GM18508 (cell line): ENCODE data around the gene BRD1.

ENCODE experiments used
- ATAC-seq: cut with Tn5 transposase; IDR thresholded peaks from one replicate; pipeline ENCODE4 v1.9.1; 2021; ENCODE audit warnings: moderate number of reproducible peaks; ENCODE audit not compliant: insufficient read depth, unreplicated experiment

Gene BRD1

DNA sequence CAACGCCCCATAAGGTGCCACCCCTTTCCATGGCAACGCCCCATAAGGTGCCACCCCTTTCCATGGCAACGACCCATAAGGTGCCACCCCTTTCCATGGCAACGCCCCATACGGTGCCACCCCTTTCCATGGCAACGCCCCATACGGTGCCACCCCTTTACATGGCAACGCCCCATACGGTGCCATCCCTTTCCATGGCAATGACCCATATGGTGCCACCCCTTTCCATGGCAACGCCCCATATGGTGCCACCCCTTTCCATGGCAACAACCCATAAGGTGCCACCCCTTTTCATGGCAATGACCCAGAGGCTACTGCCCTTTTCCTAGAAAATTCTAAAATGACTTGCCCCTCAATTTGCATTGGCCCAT lies 72.1 kb downstream of the BRD1 start:
- no peak for ATAC-seq

GRCh38 chr22:49754696-49755630 lies 72.7 kb downstream of the BRD1 start:
- no peak for ATAC-seq

DNA sequence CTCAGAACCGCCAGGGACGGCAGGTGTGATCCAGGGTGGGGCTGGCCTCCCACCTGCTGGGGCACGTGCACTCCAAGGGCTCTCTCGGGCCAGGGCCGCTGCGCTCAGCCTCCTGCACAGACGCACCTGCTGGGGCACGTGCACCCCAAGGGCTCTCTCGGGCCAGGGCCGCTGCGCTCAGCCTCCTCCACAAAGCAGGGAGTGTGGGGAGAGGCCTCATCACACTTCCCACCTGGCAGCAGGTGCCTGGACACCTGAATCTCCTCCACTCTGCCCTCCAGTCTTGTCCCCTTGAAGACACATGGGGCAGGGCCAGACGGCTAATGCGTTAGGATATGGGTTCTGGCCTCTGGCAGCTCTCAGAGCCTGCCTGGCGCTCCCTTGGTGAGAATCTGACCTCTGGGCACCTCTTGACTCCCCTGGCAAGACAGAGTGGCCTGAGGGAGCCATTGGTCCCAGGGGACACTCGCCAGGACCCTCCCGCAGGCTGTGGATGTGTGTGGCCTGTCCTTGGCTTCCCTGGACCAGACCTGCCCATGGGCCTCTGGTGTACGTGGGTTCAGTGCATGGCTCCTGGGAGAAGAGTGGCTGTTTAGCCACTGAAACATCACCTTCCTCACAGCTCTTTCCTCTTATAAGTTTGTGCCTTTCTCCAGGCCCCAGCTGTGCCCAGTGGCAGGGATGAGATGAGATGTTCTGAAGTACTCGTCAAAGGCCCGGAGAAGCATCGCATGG lies 73.5 kb downstream of the BRD1 start:
- ATAC-seq, result no peak

GRCh38 chr22:49753276-49753890 lies 74.3 kb downstream of the BRD1 start:
- no peak for ATAC-seq

DNA sequence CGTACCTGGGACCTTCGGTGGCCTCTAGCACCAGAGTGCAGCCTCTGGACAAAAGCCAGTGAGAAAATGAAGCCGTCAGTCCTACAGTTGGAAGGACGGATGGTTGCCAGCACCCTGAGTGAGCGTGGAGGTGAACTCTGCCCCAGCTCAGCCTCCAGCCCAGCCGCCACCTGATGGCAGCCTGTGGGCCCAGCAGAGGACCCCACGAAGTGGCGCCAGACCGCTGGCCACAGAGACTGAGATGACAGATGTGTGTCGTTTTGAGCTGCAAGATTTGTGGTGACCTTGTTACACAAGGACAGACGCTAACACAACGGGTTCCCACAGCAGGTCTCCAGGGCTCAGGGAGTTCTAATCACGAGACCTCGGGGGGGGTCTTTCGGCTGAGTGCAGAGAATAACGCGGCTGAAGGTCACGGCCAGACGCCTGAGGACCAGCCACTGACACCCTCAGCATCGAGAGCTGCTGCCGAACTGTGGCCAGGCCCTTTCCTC lies 75.0 kb downstream of the BRD1 start:
- ATAC-seq, result no peak

DNA sequence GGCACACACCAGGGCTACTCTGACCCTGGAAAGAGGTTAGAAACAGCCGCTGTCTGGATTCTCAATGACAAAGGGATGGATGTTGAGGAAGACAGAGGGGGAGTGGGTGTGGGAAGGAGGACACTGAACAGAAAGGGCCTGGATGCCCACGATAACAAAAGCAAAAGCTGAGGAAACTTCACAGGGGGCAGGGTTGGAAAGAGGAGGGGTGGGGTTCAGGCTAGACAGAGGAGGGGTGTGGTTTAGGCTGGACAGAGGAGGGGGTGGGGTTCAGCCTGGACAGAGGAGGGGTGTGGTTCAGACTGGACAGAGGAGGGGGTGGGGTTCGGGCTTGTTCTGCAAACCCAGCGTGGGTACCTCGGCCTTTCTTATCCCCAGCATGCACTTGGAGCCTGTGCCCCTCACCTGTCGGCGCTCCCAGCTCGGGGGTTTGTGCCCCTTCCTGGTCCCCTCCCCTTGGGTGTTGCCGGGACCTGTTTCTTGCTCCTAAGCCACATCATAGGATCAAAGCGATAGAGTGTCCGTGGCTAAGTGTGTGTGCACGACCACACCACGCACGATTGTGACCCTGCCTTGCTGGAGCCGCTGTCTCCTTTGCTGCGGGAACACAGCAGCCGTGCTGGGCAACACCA lies 75.6 kb downstream of the BRD1 start:
- ATAC-seq, result no peak

DNA sequence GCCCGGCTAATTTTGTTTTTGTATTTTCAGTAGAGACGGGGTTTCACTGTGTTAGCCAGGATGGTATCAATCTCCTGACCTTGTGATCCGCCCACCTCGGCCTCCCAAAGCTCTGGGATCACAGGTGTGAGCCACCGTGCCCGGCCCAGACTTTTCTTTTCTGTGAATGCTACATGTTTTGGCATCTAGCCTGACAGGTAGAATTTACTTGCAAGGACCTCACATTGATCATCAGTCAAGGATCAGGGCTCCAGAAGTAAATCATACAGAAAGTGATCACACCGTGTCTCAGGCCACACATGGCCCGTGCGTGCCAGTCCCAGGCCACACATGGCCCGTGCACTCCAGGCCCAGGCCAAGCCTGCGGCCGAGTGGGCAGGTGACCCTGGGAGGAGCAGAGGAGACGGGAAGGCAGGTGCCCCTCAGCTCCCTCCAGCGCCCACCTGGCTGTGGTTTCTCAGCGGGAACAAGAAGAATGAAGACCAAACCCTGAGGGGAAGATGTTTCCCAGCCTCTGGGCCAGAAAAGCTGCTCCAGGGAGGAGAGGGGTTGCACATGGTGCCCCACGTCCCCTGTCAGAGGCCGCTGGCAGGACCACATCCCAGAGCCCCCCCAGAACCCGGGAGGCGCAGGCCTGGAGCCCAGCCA lies 76.2 kb downstream of the BRD1 start:
- ATAC-seq, result no peak

DNA sequence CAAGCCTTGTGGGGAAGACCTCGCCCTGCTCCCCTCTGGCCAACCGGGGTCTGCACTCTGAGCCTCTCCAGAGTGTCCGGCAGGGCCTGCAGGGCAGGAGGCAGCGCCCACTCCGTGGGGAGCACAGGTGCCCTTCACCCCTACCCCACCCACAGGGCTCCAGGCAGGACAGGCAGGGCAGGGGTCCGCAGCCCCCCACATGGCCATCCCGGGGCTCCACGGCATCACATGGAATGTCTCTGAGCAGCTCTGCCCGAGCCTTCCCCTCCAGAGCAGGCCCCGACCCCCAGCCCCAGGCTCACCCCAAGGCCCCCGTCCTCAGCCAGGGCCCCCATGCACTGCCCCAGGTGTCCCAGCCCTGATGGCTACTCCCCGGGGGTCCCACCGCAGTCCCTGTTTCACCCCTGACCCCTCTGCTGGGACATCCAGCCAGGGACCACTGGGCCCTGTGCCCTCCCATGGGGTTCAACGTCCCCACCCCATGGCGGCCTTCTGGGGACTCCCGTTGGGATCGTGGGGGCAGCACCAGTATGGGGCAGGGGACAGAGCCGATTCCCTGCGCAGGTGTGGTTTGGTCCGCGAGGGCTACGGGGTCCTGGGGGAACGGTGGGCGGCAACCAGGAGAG lies 77.7 kb downstream of the BRD1 start:
- no peak for ATAC-seq

DNA sequence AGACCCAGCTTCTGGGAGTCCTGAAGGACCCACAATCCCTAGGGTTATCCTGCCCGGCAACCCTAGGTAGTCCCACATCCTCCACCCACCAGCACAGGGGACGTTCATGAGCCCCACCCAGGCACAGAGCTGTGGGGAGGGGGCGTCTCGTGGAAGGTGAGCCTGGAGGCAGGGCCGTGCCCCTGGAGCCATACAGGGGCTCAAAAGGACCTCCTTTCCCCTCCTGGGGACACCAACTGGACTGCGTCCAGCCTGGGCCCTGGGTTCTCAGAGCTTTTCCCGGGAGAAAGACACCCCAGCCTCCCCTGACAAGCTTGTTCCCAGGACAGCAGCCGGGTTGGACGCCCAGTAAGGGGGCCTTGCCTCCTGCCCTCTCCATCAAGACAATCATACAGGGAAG lies 78.4 kb downstream of the BRD1 start:
- no peak for ATAC-seq

DNA sequence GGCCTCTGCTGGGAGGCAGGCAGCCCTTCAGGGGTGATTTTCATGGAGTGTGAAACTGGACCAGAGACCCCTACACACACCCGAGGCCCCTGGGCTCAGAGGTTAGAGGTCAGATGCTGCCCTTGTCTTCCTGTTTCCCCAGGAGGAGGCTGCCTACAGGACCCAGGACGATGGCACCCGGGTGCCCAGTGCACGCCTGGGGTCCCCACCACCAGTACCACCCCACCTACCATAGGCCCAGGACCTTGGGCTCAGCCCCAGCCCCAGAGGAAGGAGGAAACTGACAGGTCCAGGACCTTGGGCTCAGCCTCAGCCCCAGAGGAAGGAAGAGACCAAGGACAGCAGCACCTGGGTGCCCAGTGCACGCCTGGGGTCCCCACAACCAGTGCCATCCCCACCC lies 79.2 kb downstream of the BRD1 start:
- ATAC-seq, result no peak

GRCh38 chr22:49747716-49748115 lies 80.0 kb downstream of the BRD1 start:
- ATAC-seq, result no peak

GRCh38 chr22:49747130-49747529 lies 80.5 kb downstream of the BRD1 start:
- no peak for ATAC-seq

GRCh38 chr22:49746065-49746464 lies 81.6 kb downstream of the BRD1 start:
- no peak for ATAC-seq

DNA sequence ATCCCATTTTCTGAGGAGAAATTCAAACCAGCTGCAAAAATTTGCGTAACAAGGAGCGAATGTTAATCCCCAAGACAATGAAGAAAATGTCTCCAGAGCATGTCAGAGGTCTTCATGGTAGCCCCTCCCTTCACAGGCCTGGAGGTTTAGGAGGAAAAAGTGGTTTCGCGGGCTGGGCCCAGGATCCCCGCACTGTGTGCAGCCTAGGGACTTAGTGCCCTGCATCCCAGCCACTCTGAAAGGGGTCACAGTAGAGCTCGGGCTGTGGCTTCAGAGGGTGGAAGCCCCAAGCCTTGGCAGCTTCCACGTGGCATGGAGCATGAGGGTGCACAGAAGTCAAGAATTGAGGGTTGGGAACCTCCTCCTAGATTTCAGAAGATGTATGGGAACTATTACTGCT lies 87.4 kb downstream of the BRD1 start:
- ATAC-seq, result no peak

DNA sequence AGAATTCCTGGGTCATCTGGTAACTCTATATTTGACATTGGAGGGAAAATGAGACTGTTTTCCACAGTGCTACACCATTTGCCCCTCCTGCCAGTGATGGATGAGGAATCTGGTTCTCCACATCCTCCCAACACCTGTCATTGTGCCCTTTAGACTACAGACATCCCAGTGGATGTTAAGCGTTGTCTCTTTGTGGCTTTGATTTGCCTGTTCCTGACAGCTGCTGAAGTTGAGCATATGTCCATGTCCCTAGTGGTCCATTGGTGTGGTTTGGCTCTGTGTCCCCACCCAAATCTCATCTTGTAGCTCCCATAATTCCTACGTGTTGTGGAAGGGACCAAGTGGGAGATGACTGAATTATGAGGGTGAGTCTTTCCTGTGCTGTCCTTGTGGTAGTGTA lies 88.5 kb downstream of the BRD1 start:
- no peak for ATAC-seq

- no peak for ATAC-seq
Measured at GRCh38 chr22:49738566-49738965, 89.1 kb downstream of the BRD1 start.

DNA sequence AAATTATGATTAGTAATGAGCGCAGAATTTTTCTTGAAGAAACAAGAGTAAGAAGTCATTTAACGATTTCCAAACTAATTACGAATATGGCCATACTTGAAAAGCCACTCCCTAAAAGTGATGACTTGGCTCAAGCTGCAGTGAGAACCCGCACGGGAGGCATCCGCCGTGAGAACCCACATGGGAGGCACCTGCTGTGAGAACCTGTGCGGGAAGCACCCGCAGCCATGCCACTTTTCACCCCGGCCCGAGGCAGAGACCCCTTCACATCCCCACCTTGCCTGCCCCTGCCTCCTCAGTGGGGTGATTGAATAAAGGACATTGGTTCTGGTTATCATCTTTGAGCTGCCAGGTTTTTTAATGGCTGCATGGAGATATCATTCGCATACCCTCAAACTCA lies 89.7 kb downstream of the BRD1 start:
- ATAC-seq, result no peak

- ATAC-seq, result no peak
Measured at GRCh38 chr22:49737101-49737551, 90.5 kb downstream of the BRD1 start.

DNA sequence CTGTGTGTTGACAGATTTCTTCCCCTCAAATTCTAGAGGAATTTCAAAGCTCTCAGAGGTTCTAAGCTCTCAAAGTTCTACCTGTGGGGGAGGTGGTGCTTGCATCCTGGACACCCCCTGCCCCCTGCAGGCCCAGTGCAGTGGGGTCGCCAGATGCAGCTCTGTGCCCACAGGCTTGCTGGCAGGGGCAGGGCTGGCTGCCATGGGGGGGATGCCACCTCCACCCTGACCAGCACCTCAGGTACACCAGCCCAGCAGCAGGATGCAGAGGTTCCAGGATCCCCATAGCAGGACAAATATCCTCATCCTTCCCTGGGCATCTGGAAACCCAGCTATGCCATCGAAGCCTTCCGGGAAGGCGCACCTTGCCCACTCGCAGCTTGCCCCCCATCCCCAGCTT lies 91.1 kb downstream of the BRD1 start:
- no peak for ATAC-seq
